HG03139 (cell line): Measurements from ENCODE around the gene ANGPTL2.

Source experiments
- ATAC-seq: cut with Tn5 transposase; IDR thresholded peaks from one replicate; pipeline ENCODE4 v1.9.1; 2021; ENCODE audit not compliant: unreplicated experiment

The ANGPTL2 gene

DNA sequence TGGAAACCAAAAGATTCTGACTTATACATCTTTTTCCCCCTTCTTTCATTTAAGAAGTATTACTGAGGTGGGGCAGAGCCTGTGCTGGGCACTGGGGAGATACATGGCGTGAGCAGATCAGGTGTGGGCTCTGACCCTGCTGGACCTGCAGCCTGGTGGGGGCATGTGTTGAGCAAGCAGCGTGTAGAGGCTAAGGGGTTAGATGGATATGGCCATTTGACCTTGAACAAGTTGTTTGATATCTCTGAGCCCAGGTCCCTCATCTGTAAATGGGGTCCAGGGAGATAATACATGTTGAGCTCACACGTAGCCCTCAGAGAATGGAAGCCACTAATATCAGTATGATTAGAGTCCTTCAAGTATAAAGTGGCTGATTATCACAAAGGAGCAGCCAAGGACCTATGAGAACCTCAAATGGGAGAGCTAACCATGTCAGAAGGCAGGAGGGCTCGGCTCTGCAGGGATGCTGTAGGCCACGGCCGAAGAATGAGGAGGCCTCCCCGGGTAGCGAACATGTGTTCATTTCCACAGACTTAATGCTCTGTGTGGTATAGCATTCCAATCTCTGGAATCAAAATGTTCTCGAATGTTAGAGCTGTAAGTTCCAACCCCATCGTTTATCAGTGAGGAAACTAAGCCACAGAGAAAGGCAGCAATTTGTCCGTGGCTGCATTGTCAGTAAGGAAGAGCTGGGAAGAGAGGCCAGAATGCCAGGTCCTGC is 15.4 kb upstream of the ANGPTL2 start:
- ATAC-seq = no peak

- no peak for ATAC-seq
Observed at GRCh38 chr9:127136880-127137639, 14.6 kb upstream of the ANGPTL2 start.

GRCh38 chr9:127136081-127136879 is 13.8 kb upstream of the ANGPTL2 start:
- no peak for ATAC-seq

DNA sequence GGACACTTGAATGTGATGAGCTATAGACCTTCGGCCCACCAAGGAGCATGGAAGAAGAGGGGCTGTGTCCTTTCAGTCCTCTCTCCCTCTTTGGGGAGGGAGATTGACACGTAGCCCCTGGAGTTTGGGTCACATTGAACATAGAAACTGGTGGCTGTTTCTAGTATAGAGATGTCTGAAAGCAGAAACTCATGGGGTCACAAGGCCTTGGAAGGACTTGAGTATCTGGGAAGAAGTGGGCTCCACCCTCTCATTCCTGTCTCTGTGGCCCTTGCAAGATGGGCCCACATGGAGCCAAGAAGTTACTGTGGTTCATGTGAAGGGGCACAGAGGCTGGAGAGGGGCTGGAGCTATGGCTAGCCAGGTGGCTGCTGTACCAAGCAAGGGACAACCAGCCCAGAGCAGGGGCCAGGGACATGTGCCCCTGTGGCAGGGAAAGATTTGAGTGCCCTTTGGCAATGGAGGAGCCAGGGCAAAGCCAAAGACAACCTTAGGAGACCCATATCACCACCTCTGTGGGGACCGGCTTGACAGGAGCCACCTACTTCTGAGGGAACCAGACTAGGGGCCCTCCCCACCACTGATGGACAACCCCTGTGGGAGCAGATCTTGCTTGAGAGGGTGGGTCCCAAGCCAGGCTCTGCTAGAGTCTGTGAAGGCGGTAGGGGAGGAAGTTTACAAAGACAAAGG is 12.8 kb upstream of the ANGPTL2 start:
- no peak for ATAC-seq

DNA sequence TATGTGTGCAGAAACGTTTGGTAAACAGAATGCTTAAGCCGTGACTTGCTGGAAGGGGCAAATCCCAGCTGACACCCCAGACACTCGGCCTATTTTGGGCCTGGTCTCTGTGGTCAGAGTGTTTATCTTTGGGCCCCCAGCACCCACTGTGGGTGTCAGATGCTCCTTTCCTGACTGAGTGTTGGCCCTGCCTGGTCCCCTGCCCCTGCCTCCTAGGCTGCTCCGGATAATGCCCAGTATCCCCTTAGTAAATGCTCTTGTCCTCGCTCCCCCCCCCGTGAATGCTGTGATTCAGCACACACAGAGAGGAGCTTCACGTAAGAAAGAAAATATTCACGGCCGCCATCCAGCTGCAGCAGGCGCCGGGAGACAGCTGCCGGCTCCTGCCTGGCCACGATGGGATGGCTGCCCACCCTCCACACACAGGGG is 11.3 kb upstream of the ANGPTL2 start:
- no peak for ATAC-seq

DNA sequence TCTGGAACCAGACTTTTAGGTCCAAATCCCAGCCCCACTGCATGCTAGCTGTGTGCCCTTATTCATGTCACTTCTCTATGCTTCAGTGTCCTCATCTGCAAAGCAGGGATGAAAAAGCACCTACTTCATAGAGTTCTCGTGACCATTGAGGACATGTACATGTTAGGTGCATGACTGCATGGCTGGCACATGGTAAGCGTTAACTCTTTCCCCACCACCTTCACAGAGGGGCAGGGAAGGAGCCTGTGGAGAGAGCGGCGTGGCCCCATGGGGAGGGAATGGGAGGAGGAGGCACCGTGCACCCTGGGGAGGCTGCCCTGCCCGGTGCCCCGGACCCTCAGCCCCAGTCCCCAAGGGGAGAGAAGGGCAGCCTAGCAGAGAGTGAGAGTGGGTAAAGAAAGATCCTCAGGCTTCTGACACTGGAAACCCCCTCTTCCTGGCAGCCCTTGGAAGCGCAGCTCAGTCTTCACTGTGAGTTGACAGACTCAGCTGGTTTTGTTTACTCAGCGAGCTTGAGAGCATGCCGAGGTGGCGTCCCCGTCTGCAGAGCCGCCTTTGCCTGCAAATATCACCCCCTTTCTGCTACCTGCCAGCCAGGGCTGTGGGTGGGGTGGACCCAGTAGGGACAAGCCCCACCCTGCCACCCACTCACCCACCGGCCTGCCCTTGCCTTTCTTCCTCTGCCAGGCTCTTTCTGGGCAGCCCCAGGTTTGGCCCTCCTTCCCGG is 10.6 kb upstream of the ANGPTL2 start:
- ATAC-seq = no peak

DNA sequence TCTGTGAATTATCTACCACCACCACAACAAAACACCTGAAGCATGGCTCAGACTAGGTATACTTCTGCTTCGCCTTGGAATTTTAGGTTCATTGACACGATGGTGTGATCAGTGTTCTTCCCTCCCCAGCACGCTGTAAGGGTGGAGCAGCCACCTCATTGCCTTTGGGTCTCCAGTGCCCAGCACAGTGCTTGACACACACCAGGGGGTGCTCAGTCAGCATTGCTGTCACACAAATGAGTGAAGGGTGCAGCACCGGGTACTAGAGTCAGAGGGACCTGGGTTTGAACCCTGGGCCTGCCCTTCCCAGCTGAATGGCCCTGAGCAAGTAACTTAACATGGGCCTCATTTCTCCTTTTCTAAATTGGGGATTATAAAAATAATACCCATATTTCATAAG is 9.9 kb upstream of the ANGPTL2 start:
- no peak for ATAC-seq

DNA sequence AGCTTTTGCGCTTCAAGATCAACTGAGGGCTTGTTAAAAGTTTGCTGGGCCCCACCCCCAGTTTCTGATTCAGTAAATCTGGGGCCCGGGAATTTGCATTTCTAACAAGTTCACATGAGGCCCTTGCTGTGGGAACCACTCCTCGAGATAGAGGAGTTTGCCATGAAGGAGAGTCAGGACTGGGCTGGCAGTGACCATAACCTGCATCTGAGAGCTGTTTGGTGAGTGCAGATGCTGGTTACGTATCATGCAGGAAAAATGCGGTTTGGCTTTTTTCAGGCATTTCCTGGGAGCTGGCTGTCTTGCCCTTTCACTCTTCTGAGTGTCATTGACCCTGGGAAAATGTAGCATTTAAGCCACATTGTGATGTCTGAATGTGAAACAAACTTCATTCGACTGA is 9.4 kb upstream of the ANGPTL2 start:
- no peak for ATAC-seq

DNA sequence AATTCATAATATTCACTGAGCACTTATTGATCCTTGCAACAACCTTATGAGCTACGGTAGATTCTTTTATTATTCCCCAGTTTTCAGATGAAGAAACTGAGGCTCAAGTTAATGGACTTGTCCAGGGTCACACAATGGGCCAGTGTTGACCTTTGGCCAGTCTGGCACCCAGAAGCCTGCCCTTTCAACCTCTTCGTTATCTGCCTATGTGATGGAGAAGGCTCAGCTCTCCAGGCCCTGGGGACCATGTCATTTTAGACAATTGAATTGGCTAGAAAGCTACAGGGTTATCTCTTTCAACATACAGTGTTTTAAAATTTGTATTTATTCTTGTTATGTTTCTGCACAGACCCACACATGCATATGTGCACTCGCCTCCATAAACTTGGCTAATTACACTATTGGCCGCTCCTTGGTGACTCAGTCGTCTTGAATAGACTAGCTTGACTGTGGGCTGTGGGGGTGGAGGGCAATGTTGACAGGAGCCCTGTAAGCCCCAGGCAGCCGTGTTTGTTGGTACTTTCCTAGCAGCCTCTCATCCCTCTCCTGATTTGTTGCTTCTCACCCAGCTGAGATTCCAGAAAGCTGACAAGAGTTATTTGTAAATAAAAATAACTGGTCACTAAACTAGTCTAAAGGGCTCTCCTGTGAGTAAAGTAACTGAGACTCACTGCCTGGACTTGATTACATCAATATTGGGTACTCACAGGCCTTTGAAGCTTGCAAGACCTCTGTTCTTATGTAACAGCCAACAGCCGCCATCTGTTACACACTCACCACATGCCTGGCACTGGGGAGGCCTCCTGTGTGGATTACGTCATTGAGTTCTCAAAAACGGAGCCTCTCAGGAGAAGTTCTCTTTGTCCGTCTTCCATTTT is 8.5 kb upstream of the ANGPTL2 start:
- ATAC-seq = no peak

- ATAC-seq = no peak
Observed at GRCh38 chr9:127130235-127130634, 7.8 kb upstream of the ANGPTL2 start.

- no peak for ATAC-seq
Observed at GRCh38 chr9:127129718-127130085, 7.3 kb upstream of the ANGPTL2 start.

- ATAC-seq = no peak
Observed at GRCh38 chr9:127129073-127129717, 6.8 kb upstream of the ANGPTL2 start.

- no peak for ATAC-seq
Observed at GRCh38 chr9:127128341-127129072, 6.1 kb upstream of the ANGPTL2 start.

- ATAC-seq = no peak
Observed at GRCh38 chr9:127126971-127127370, 4.5 kb upstream of the ANGPTL2 start.

- no peak for ATAC-seq
Observed at GRCh38 chr9:127124792-127125191, 2.4 kb upstream of the ANGPTL2 start.

- no peak for ATAC-seq
Observed at GRCh38 chr9:127124111-127124531, 1.7 kb upstream of the ANGPTL2 start.

GRCh38 chr9:127123064-127123890 is 842 bp upstream of the ANGPTL2 start:
- ATAC-seq = no peak
